K562 (cell line): ENCODE data around the gene TXK. TPM values are rescaled to one million over a fixed set of nuclear protein-coding genes. Genes with fewer than 3 reads are reported as not detected.
A peak's percentile ranks its signal among the peaks of the same experiment; 100 is the strongest.

Source experiments
- ATAC-seq: fragments of 200-7000 bp; cut with Tn5 transposase; 3 replicates; pipeline ENCODE4 v1.9.1; 2020; ENCODE audit warnings: moderate library complexity
- BruUV-seq: library from RNA; stranded (reverse); fragments of 400-500 nt; replicated peaks from 2 replicates; lab custom pipeline; 2021; lab: Mats Ljungman, UMichigan
- CTCF ChIA-PET: fragments of 300-600 bp; formaldehyde crosslinking; extraction: SDS; loops from one replicate; lab custom pipeline; 2021; ENCODE audit warnings: low intra/inter-chr PET ratio; lab: Yijun Ruan, JAX
- POLR2A ChIA-PET: fragments of 300-600, 350-650 bp; sonication (Branson Sonifier 250); formaldehyde crosslinking; extraction: SDS; loops from one replicate; lab custom pipeline; 2021; ENCODE audit warnings: antibody characterized with exemption, inconsistent platforms; lab: Yijun Ruan, JAX
- DNase-seq, 4 experiments: peaks; one replicate each; pipeline versions ENCODE4 v3.0.0 to v3.0.0-alpha.2; 2011 to 2018; ENCODE audit warnings: low spot score in 3 of 4, mixed read lengths in 3 of 4; ENCODE audit errors: extremely low read depth in 1 of 4
- FAIRE-seq: peaks from 2 replicates; lab custom pipeline; 2011; peaks lifted over from hg19 to GRCh38; lab: Jason Lieb, UNC
- H2AFZ ChIP-seq: 2 replicates; pipeline ENCODE4 v1.6.0; 2011; ENCODE audit warnings: low read depth, low read length, control low read depth, inconsistent platforms
- H3K27ac ChIP-seq: fragments of 200-600 bp; 3 replicates; pipeline ENCODE4 v1.8.0; 2011; ENCODE audit warnings: low read depth, mild to moderate bottlenecking, control low read depth, inconsistent platforms, low read length, moderate library complexity, mixed read lengths; ENCODE audit errors: extremely low read depth
- H3K27me3 ChIP-seq, 2 experiments: fragments of 300-600 bp in 1 of 2; 2 replicates in 1 of 2; 3 replicates in 1 of 2; pipeline versions ENCODE4 v1.6.0 to v1.8.0; 2011; ENCODE audit warnings: inconsistent platforms in 2 of 2, low read length in 2 of 2, mild to moderate bottlenecking in 1 of 2, mixed read lengths in 1 of 2, moderate library complexity in 1 of 2; ENCODE audit not compliant: control insufficient read depth in 2 of 2, insufficient read depth in 2 of 2
- H3K36me3 ChIP-seq: fragments of 300-600 bp; 3 replicates; pipeline ENCODE4 v1.8.0; 2011; ENCODE audit warnings: mild to moderate bottlenecking, low read length, inconsistent platforms; ENCODE audit not compliant: control insufficient read depth, insufficient read depth
- H3K4me1 ChIP-seq, 2 experiments: fragments of 200-600 bp in 1 of 2; replicated peaks in 1 of 2; 2 replicates in 1 of 2; 3 replicates in 1 of 2; pipeline versions ENCODE4 v1.5.1 to v1.8.0; 2011; ENCODE audit warnings: inconsistent platforms in 2 of 2, low read length in 2 of 2, mild to moderate bottlenecking in 1 of 2, mixed read lengths in 1 of 2, moderate library complexity in 1 of 2; ENCODE audit not compliant: control insufficient read depth in 2 of 2, insufficient read depth in 2 of 2
- H3K4me2 ChIP-seq: 2 replicates; pipeline ENCODE4 v1.6.1; 2011; ENCODE audit warnings: low read length, control low read depth, inconsistent platforms, mixed read lengths; ENCODE audit not compliant: insufficient read depth
- H3K4me3 ChIP-seq: fragments of 200-600 bp; sonication (generic), shearing (Covaris generic); 2 replicates; pipeline ENCODE4 v1.5.1; 2016; ENCODE audit warnings: control low read depth, inconsistent platforms
- H3K79me2 ChIP-seq: fragments of 200-600 bp; 3 replicates; pipeline ENCODE4 v1.8.0; 2011; ENCODE audit warnings: low read length, inconsistent platforms; ENCODE audit not compliant: control insufficient read depth, insufficient read depth
- H3K9ac ChIP-seq, 2 experiments: 2 replicates each; pipeline versions ENCODE4 v1.6.0 to v1.6.1; 2011; ENCODE audit warnings: low read depth in 2 of 2, low read length in 2 of 2, control low read depth in 1 of 2, inconsistent platforms in 1 of 2, mild to moderate bottlenecking in 1 of 2, mixed read lengths in 1 of 2; ENCODE audit not compliant: insufficient read depth in 1 of 2
- H3K9me1 ChIP-seq: one replicate; pipeline ENCODE4 v1.6.0; 2011; ENCODE audit warnings: inconsistent platforms, mild to moderate bottlenecking, low read length, moderate library complexity; ENCODE audit not compliant: control insufficient read depth, insufficient read depth
- H3K9me3 ChIP-seq: replicated peaks from 2 replicates; pipeline ENCODE4 v1.5.1; 2011; ENCODE audit warnings: low read depth, low read length, inconsistent platforms; ENCODE audit not compliant: control insufficient read depth, insufficient read depth
- H4K20me1 ChIP-seq: replicated peaks from 2 replicates; pipeline ENCODE4 v1.6.1; 2011; ENCODE audit warnings: low read length, inconsistent platforms, mixed read lengths; ENCODE audit not compliant: control insufficient read depth, insufficient read depth
- FOXK1 ChIP-seq: sonication (generic); formaldehyde crosslinking; IDR thresholded peaks from 2 replicates; pipeline ENCODE4 v1.8.0; 2022; ENCODE audit warnings: missing genetic modification reagents, mild to moderate bottlenecking, borderline replicate concordance
- HDGF ChIP-seq: fragments of 450-650 bp; IDR thresholded peaks from 2 replicates; pipeline ENCODE4 v1.6.1; 2016
- RFX1 ChIP-seq: fragments of 450-650 bp; IDR thresholded peaks from 2 replicates; pipeline ENCODE4 v1.6.1; 2016; ENCODE audit warnings: mild to moderate bottlenecking, moderate library complexity
- SMARCB1 ChIP-seq: IDR thresholded peaks from 2 replicates; pipeline ENCODE4 v1.6.1; 2011; ENCODE audit warnings: improper control_type of control experiment, low read depth; ENCODE audit not compliant: insufficient read length
- SMARCC2 ChIP-seq: fragments of 450-650 bp; IDR thresholded peaks from 2 replicates; pipeline ENCODE4 v1.6.1; 2017; ENCODE audit warnings: antibody characterized with exemption, moderate library complexity, mild to moderate bottlenecking, low read depth
- WGBS: fragments of 100-300 bp; shearing (Covaris generic); methylation state at CpG from one replicate; pipeline ENCODE4 v1.1.6; 2016; ENCODE audit warnings: low coverage, mixed read lengths; ENCODE audit not compliant: insufficient coverage; ENCODE audit errors: missing lambda C conversion rate; 5-methylcytosine and 5-hydroxymethylcytosine counted together
- in situ Hi-C: fragments of 300-500 bp; cut with MboI; formaldehyde crosslinking; loops from 4 replicates; pipeline ENCODE4 v1.15.0; 2018; ENCODE audit warnings: inconsistent platforms, mixed read lengths
- intact Hi-C: fragments of 100-400 bp; cut with micrococcal nuclease; formaldehyde crosslinking; loops from 2 replicates; pipeline ENCODE4 v1.14.2; 2022
- polyA plus RNA-seq, 8 experiments: library from polyadenylated mRNA; depleted of rRNA in 4 of 8; stranded (reverse) in 5 of 8; unstranded in 3 of 8; fragments of >200 nt; fragmentation: Nextera tagmentation in 2 of 8; fragmentation: Illumina TruSeq in 1 of 8; extraction: Ambion mirVana in 2 of 8; extraction: Trizol in 1 of 8; gene quantifications; 2 replicates each; pipeline versions ENCODE4 v1.2.1 to v1.2.3, GENCODE V29; 2011 to 2014; ENCODE audit warnings: inconsistent platforms in 1 of 8, missing spikeins in 1 of 8
- total RNA-seq, 7 experiments: library from RNA; depleted of rRNA in 6 of 7; stranded (reverse); fragments of >200 nt in 6 of 7; fragmentation: Illumina TruSeq in 2 of 7; extraction: Trizol in 2 of 7; gene quantifications; 2 replicates each; pipeline versions ENCODE4 v1.2.1 to v1.2.3, GENCODE V29; 2011 to 2021; ENCODE audit warnings: low replicate concordance in 1 of 7

The TXK gene
- total and polyA plus RNA-seq, 9 of the 15 experiments (the other 6 are each of a cell fraction or from before 2014, with no cell fraction given) = 0.24 to 1.1 (median 0.45) TPM; not detected in 1

- POLR2A ChIA-PET = no interaction called here
- no peak for ATAC-seq
Observed at GRCh38 chr4:48139691-48140090, 5.6 kb upstream of the TXK start.

GRCh38 chr4:48138936-48139335, 4.9 kb upstream of the TXK start:
- BruUV-seq = no TSS peak
- Histone ChIP-seq H3K4me3 (no peak overlapping the region), H3K9me1 (no peaks in the 10 kb centered on the region), H3K27ac (no peak overlapping the region), H3K4me2 (no peak overlapping the region), H3K9ac (no peak overlapping the region), H3K79me2 (no peaks in the 10 kb centered on the region), H3K36me3 (peaks cover 59% of the 10 kb centered on the region), H3K9me3 (no peaks in the 10 kb centered on the region), H4K20me1 (no peaks in the 10 kb centered on the region), H3K27me3 (no peaks in the 10 kb centered on the region), H3K4me1 (no peaks in the 10 kb centered on the region), H2AFZ (no peak overlapping the region)
- in situ Hi-C loops = no loop called here
- CTCF ChIA-PET = interaction anchor here (0.6 kb wide), 2 partner anchors 43 to 152 kb away, joined by 3 read pairs; no protein-coding TSS in a partner anchor
- POLR2A ChIA-PET = no interaction called here
- WGBS = 88% methylated on average over 3 of the region's 3 CpGs
- FAIRE-seq (no peak), ATAC-seq (no peak), DNase-seq (no peak)
- intact Hi-C loops = no loop called here
- peak; percentile 3; the same call in 1 of the 2 replicates for TF ChIP-seq RFX1
- TF ChIP-seq SMARCC2 = no peak

More at GRCh38 chr4:48139691-48140090, 5.6 kb upstream of the TXK start:
- FAIRE-seq (no peak), DNase-seq (no peak)
- Histone ChIP-seq H3K4me1 (no peaks in the 10 kb centered on the region), H3K9ac (no peak overlapping the region), H3K79me2 (no peaks in the 10 kb centered on the region), H3K9me1 (no peaks in the 10 kb centered on the region), H4K20me1 (no peaks in the 10 kb centered on the region), H3K36me3 (peaks cover 61% of the 10 kb centered on the region), H3K4me3 (no peak overlapping the region), H3K4me2 (no peak overlapping the region), H3K27me3 (no peaks in the 10 kb centered on the region), H3K27ac (no peak overlapping the region), H2AFZ (no peak overlapping the region), H3K9me3 (no peaks in the 10 kb centered on the region)
- CTCF ChIA-PET = no interaction called here
- in situ Hi-C loops = loop anchor here (10.0 kb wide), 1 partner anchor 135 kb away; no protein-coding TSS in a partner anchor
- TF ChIP-seq FOXK1 (CRISPR knock-in tag) (no peak), HDGF (no peak), SMARCB1 (no peak)
- intact Hi-C loops = no loop called here
- BruUV-seq = no TSS peak
- 85% methylated on average over 3 of the region's 3 CpGs for WGBS
